A549 (cell line): Measurements from ENCODE around the gene GAS1.

Source experiments
- CBX2 ChIP-seq: fragments of 200-600 bp; sonication (generic); IDR thresholded peaks from 2 replicates; pipeline ENCODE4 v1.6.1; 2016; ENCODE audit warnings: low read depth, mild to moderate bottlenecking, borderline replicate concordance
- CTCF ChIP-seq: fragments of >200 bp; sonication (Bioruptor Twin); formaldehyde crosslinking; IDR thresholded peaks from 3 replicates; pipeline ENCODE4 v1.5.1; 2016
- MAFK ChIP-seq: fragments of 450-650 bp; IDR thresholded peaks from 2 replicates; pipeline ENCODE4 v1.6.1; 2014; ENCODE audit not compliant: partially characterized antibody
- NFE2L2 ChIP-seq: fragments of 150-350 bp; conservative IDR thresholded peaks from 2 replicates; pipeline ENCODE4 v1.6.1; 2014; ENCODE audit warnings: low read length
- POLR2A ChIP-seq: IDR thresholded peaks from 2 replicates; pipeline ENCODE4 v1.6.1; 2012; ENCODE audit warnings: mild to moderate bottlenecking, low read length
- RCOR1 ChIP-seq: fragments of 150-350 bp; IDR thresholded peaks from 2 replicates; pipeline ENCODE4 v1.6.1; 2014; ENCODE audit warnings: antibody characterized with exemption, low read length, low read depth
- SREBF2 ChIP-seq: fragments of 450-650 bp; IDR thresholded peaks from 2 replicates; pipeline ENCODE4 v1.6.1; 2014; ENCODE audit warnings: mild to moderate bottlenecking, moderate library complexity
- TF ChIP-seq, protein P1 (sequence below): fragments of 200-600 bp; sonication (generic); IDR thresholded peaks from 2 replicates; pipeline ENCODE4 v1.6.1; 2016; ENCODE audit warnings: antibody characterized with exemption, mild to moderate bottlenecking, moderate library complexity

DNA sequence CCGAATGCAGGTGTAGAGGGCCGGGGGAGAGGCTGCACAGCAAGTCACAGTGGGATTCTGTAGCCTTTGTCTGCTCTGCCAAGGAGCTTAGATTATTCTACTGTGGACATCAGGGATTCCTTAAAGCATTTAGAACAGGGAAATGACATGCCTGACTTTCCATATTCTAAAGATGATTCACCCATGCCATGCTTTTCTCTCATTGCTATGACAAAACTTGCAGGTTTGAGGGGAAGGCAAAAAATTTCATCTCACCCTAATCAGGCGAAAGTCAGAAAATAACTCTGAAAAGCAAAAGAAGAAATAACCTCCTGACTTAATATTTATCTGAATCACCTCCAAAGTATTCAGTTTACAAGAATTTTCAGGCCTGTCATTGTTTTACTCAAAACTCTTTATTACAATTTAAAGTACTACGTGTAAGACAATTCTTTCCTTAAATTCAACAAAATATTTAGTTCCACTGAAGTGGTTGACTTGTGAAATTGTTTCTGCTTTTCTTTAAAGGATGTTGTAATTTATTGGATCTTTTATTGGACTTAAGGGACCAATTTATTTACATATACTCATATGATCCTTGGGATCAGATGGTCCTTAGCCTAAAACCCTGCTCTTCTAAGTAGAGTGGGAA lies 30.0 kb upstream of the GAS1 start:
- TF ChIP-seq CTCF: no peak
- TF ChIP-seq, protein P1, sequence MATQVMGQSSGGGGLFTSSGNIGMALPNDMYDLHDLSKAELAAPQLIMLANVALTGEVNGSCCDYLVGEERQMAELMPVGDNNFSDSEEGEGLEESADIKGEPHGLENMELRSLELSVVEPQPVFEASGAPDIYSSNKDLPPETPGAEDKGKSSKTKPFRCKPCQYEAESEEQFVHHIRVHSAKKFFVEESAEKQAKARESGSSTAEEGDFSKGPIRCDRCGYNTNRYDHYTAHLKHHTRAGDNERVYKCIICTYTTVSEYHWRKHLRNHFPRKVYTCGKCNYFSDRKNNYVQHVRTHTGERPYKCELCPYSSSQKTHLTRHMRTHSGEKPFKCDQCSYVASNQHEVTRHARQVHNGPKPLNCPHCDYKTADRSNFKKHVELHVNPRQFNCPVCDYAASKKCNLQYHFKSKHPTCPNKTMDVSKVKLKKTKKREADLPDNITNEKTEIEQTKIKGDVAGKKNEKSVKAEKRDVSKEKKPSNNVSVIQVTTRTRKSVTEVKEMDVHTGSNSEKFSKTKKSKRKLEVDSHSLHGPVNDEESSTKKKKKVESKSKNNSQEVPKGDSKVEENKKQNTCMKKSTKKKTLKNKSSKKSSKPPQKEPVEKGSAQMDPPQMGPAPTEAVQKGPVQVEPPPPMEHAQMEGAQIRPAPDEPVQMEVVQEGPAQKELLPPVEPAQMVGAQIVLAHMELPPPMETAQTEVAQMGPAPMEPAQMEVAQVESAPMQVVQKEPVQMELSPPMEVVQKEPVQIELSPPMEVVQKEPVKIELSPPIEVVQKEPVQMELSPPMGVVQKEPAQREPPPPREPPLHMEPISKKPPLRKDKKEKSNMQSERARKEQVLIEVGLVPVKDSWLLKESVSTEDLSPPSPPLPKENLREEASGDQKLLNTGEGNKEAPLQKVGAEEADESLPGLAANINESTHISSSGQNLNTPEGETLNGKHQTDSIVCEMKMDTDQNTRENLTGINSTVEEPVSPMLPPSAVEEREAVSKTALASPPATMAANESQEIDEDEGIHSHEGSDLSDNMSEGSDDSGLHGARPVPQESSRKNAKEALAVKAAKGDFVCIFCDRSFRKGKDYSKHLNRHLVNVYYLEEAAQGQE: no peak
- no peak for TF ChIP-seq CBX2
- TF ChIP-seq RCOR1: no peak
- no peak for TF ChIP-seq NFE2L2
- TF ChIP-seq MAFK: no peak
- TF ChIP-seq SREBF2: no peak
- TF ChIP-seq POLR2A: no peak
